Lower lobe of right lung (tissue), 2 donors: ENCODE measurements around the gene AQP2. TPM values are rescaled to one million over a fixed set of nuclear protein-coding genes. Genes with fewer than 3 reads are reported as not detected.

Experiments
- ATAC-seq, 2 donors: fragments of 200-7000 bp; cut with Tn5 transposase; one replicate each; pipeline ENCODE4 v1.9.1; 2020 to 2022; ENCODE audit warnings: mild to moderate bottlenecking in 2 of 2, moderate library complexity in 2 of 2
- DNase-seq: peaks from one replicate; pipeline ENCODE4 v3.0.0-alpha.2; 2020
- H3K27ac ChIP-seq: fragments of 200-600 bp; one replicate; pipeline ENCODE4 v1.8.0; 2022
- H3K27me3 ChIP-seq: fragments of 200-600 bp; one replicate; pipeline ENCODE4 v1.8.0; 2022; ENCODE audit warnings: low read depth
- H3K36me3 ChIP-seq: fragments of 200-600 bp; one replicate; pipeline ENCODE4 v1.8.0; 2022; ENCODE audit warnings: mild to moderate bottlenecking
- H3K4me1 ChIP-seq: fragments of 200-600 bp; one replicate; pipeline ENCODE4 v1.8.0; 2022
- H3K4me3 ChIP-seq: fragments of 200-600 bp; one replicate; pipeline ENCODE4 v1.8.0; 2022; ENCODE audit warnings: mild to moderate bottlenecking
- H3K9me3 ChIP-seq: fragments of 200-600 bp; one replicate; pipeline ENCODE4 v1.8.0; 2022
- intact Hi-C: fragments of 100-400 bp; cut with DNase I; formaldehyde crosslinking; loops from one replicate; pipeline ENCODE4 v1.11.0; 2022
- total RNA-seq: library from RNA; stranded (reverse); fragmentation: NEBNext Ultra II Directional; extraction: Animal tissue kit (Norgen Biotek cat#: 25700); gene quantifications from one replicate; pipeline ENCODE4 v1.2.1, GENCODE V29; 2021
- TF ChIP-seq, protein P1 (sequence below): fragments of 200-600 bp; IDR thresholded peaks from one replicate; pipeline ENCODE4 v1.8.0; 2022; ENCODE audit warnings: antibody characterized with exemption, mild to moderate bottlenecking
- donor health status: DM: no; HTN: yes; CAD: no; lungs with severe emphysema.

Gene AQP2
- total RNA-seq, 1 donor from 2014 or later = not detected

DNA sequence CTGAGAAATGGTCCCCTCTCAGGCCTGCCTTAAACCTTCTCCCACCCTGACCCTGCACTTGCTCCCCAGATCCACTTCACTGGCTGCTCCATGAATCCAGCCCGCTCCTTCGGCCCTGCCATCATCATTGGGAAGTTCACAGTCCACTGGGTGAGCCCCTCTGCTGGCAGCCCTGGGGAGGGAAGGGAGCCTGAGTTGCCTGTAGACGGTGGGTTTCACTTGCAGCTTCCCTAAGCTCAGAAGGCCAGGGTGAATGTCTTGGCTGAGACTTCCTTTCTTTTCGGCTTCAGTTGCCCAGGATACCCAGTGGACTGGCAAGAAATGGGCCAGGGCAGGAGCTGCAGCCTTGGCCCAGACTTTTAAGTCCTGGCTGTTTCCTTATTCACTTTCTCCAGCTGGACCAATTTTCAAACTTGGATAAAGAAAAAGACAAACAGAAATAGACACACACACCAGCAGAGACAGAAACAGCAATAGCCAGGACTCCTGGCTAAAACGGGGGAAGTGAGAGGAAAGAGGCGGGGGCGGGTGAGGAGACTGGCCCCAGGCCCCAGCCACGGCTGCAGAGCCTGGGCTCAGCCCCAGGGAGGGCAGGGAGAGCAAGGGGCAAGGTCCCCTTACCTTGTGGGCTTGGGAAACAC, 24.3 kb downstream of the AQP2 start:
- ATAC-seq (no peak), DNase-seq (no peak)
- TF ChIP-seq, protein P1, sequence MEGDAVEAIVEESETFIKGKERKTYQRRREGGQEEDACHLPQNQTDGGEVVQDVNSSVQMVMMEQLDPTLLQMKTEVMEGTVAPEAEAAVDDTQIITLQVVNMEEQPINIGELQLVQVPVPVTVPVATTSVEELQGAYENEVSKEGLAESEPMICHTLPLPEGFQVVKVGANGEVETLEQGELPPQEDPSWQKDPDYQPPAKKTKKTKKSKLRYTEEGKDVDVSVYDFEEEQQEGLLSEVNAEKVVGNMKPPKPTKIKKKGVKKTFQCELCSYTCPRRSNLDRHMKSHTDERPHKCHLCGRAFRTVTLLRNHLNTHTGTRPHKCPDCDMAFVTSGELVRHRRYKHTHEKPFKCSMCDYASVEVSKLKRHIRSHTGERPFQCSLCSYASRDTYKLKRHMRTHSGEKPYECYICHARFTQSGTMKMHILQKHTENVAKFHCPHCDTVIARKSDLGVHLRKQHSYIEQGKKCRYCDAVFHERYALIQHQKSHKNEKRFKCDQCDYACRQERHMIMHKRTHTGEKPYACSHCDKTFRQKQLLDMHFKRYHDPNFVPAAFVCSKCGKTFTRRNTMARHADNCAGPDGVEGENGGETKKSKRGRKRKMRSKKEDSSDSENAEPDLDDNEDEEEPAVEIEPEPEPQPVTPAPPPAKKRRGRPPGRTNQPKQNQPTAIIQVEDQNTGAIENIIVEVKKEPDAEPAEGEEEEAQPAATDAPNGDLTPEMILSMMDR = no peak
- Histone ChIP-seq H3K27me3 (no peaks in the 10 kb centered on the region), H3K27ac (no peak overlapping the region), H3K36me3 (no peaks in the 10 kb centered on the region), H3K4me1 (peaks cover 14% of the 10 kb centered on the region), H3K9me3 (no peaks in the 10 kb centered on the region), H3K4me3 (no peak overlapping the region)
- intact Hi-C loops = no loop called here

- ATAC-seq = no peak
- no peak overlapping the region for H3K4me3 ChIP-seq
- TF ChIP-seq, protein P1 = no peak
- peaks cover 14% of the 10 kb centered on the region for H3K4me1 ChIP-seq
- intact Hi-C loops = no loop called here
- no peak overlapping the region for H3K27ac ChIP-seq
- H3K36me3 ChIP-seq = no peaks in the 10 kb centered on the region
- no peak for DNase-seq
- no peaks in the 10 kb centered on the region for H3K9me3 ChIP-seq
- H3K27me3 ChIP-seq = no peaks in the 10 kb centered on the region
Observed at GRCh38 chr12:49975318-49975761, 24.8 kb downstream of the AQP2 start.

DNA sequence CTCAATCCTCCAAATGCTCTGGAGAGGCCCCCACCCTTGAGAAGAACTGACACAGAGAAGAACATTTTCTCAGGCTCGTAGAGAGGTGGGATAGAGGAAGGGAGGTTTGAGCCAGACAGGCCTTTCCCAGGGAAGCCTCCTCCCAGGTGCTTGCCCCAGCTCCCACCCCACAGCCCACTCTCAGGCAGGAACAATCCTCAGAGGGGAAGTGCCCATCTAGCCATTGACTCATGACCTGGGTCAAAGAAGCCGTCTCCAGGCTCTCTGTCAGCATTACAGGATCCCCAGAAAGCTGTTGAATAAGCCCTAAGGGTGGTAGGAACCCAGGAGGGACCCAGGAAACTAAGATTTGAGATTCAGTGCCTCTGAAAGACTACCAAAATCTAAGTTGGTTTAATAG, 26.0 kb downstream of the AQP2 start:
- H3K9me3 ChIP-seq = no peaks in the 10 kb centered on the region
- H3K27me3 ChIP-seq = no peaks in the 10 kb centered on the region
- H3K4me3 ChIP-seq = no peak overlapping the region
- intact Hi-C loops = no loop called here
- H3K4me1 ChIP-seq = peaks cover 14% of the 10 kb centered on the region
- ATAC-seq = no peak
- DNase-seq = no peak
- no peak overlapping the region for H3K27ac ChIP-seq
- no peaks in the 10 kb centered on the region for H3K36me3 ChIP-seq
- TF ChIP-seq, protein P1 = no peak

GRCh38 chr12:49978125-49978524, 27.6 kb downstream of the AQP2 start:
- Histone ChIP-seq H3K27ac (no peak overlapping the region), H3K36me3 (no peaks in the 10 kb centered on the region), H3K27me3 (no peaks in the 10 kb centered on the region), H3K4me1 (peaks cover 14% of the 10 kb centered on the region), H3K9me3 (no peaks in the 10 kb centered on the region), H3K4me3 (no peak overlapping the region)
- no peak for DNase-seq
- TF ChIP-seq, protein P1 = no peak
- ATAC-seq = no peak
- intact Hi-C loops = no loop called here

DNA sequence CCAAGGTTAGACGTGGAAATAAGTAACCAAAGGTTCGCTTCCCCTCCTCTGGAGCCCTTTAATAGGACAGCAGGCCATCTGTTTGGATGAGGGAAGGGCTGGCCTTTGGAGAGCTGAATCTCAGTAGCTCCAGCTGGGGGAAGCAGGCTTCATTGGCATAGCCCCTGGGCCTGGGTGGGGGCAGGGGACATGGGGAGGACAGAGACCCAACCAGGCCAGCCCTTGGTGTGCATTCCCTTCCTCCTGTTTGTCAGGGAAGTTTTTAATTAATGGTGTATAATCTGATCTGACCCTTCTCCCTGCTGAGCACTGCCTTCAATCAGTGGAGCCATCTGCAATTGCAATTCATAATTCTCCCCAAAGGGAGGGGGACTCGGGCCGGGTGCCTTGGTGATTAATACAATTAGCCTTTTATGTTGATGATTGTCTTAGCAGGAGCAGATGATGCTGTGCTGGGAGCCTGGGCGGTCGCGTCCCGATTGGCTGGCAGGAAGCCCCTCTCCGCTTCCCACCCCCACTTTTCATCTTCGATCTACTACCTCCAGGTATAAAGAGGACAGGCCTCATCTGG, 28.6 kb downstream of the AQP2 start:
- ATAC-seq (no peak), DNase-seq (no peak)
- Histone ChIP-seq H3K4me3 (no peak overlapping the region), H3K36me3 (no peaks in the 10 kb centered on the region), H3K4me1 (peaks cover 21% of the 10 kb centered on the region), H3K27me3 (no peaks in the 10 kb centered on the region), H3K9me3 (no peaks in the 10 kb centered on the region), H3K27ac (no peak overlapping the region)
- intact Hi-C loops = no loop called here
- TF ChIP-seq, protein P1 = no peak
